Cardiac fibroblast (primary cell): ENCODE measurements around the gene WDR89.
"Not testable (repeated sequence)": the region's sequence is repeated elsewhere in the genome, so short reads cannot be mapped to it uniquely, and the experiment has no call there.

ENCODE experiments used
- DNase-seq, 2 donors: peaks; one replicate each; pipeline versions ENCODE4 v3.0.0 to v3.0.0-alpha.2; 2010; ENCODE audit warnings: low read depth in 2 of 2
- H3K4me3 ChIP-seq, 2 donors: replicated peaks in 1 of 2; 1 replicate in 1 of 2; 2 replicates in 1 of 2; pipeline ENCODE4 v1.5.1; 2011; ENCODE audit warnings: low read depth in 2 of 2, low read length in 2 of 2, mild to moderate bottlenecking in 2 of 2, moderate library complexity in 1 of 2
- CTCF ChIP-seq: IDR thresholded peaks from one replicate; pipeline ENCODE4 v1.5.1; 2011; ENCODE audit warnings: low read depth, mild to moderate bottlenecking, low read length, inconsistent platforms

Gene WDR89

GRCh38 chr14:63642656-63643382, 1.1 kb upstream of the WDR89 start:
- DNase-seq, result peak in 1 of 2 donors; percentile 5
- H3K4me3 ChIP-seq, result peak overlapping the region; percentile 81
- TF ChIP-seq CTCF, result no peak

GRCh38 chr14:63642229-63642611, 549 bp upstream of the WDR89 start:
- peak overlapping the region; percentile 81 for H3K4me3 ChIP-seq
- DNase-seq, result peak; percentile 97 to 98
- TF ChIP-seq CTCF, result no peak

GRCh38 chr14:63638493-63638892, 3.2 kb downstream of the WDR89 start:
- H3K4me3 ChIP-seq, result no peak overlapping the region
- no peak for TF ChIP-seq CTCF
- no peak for DNase-seq

GRCh38 chr14:63636094-63636635, 5.5 kb downstream of the WDR89 start:
- not testable (repeated sequence) for H3K4me3 ChIP-seq
- peak in 1 of 2 donors; percentile 65 for DNase-seq

GRCh38 chr14:63633801-63634200, 7.9 kb downstream of the WDR89 start:
- DNase-seq, result peak in 1 of 2 donors; percentile 24
- H3K4me3 ChIP-seq, result no peak overlapping the region

GRCh38 chr14:63632932-63633514, 8.6 kb downstream of the WDR89 start:
- TF ChIP-seq CTCF, result peak; percentile 59
- no peak overlapping the region for H3K4me3 ChIP-seq
- DNase-seq, result peak; percentile 48 to 57

More at GRCh38 chr14:63633801-63634200, 7.9 kb downstream of the WDR89 start:
- peak; percentile 5 for TF ChIP-seq CTCF

GRCh38 chr14:63624701-63625100, 17.0 kb downstream of the WDR89 start:
- DNase-seq, result no peak
- H3K4me3 ChIP-seq, result no peak overlapping the region
- no peak for TF ChIP-seq CTCF
